Measurements from ENCODE around the gene C20orf204.
"Not testable (repeated sequence)": the region's sequence is repeated elsewhere in the genome, so short reads cannot be mapped to it uniquely, and the experiment has no call there.

C20orf204 gene

GRCh38 chr20:64084685-64085152 lies 48.7 kb downstream of the C20orf204 start:
- no peak for DNase-seq

GRCh38 chr20:64086801-64087200 lies 50.8 kb downstream of the C20orf204 start:
- no peak for DNase-seq

- not testable (repeated sequence) for DNase-seq
Observed at GRCh38 chr20:64087226-64087825, 51.3 kb downstream of the C20orf204 start.

DNA sequence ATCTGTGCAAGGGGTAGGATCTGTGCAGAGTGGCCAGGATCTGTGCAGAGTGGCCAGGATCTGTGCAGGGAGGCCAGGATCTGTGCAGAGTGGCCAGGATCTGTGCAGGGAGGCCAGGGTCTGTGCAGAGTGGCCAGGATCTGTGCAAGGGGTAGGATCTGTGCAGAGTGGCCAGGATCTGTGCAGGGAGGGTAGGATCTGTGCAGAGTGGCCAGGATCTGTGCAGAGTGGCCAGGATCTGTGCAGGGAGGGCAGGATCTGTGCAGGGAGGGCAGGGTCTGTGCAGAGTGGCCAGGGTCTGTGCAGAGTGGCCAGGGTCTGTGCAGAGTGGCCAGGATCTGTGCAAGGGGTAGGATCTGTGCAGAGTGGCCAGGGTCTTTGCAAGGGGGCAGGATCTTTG lies 52.6 kb downstream of the C20orf204 start:
- not testable (repeated sequence) for DNase-seq
